ENCODE data around the gene EPHB3. TPM values are rescaled to one million over a fixed set of nuclear protein-coding genes. Genes with fewer than 3 reads are reported as not detected.

Gene EPHB3
- total and polyA plus RNA-seq, 4 donors: 3.1 to 20.5 (median 7.7) TPM

DNA sequence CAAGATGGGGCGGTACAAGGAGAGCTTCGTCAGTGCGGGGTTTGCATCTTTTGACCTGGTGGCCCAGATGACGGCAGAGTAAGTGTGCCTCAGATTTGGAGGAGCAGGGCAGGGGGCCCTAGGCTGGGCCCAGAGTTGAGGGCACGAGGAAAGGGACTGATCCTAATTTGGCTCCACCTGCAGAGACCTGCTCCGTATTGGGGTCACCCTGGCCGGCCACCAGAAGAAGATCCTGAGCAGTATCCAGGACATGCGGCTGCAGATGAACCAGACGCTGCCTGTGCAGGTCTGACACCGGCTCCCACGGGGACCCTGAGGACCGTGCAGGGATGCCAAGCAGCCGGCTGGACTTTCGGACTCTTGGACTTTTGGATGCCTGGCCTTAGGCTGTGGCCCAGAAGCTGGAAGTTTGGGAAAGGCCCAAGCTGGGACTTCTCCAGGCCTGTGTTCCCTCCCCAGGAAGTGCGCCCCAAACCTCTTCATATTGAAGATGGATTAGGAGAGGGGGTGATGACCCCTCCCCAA lies 19.8 kb downstream of the EPHB3 start:
- TF ChIP-seq, protein P1, sequence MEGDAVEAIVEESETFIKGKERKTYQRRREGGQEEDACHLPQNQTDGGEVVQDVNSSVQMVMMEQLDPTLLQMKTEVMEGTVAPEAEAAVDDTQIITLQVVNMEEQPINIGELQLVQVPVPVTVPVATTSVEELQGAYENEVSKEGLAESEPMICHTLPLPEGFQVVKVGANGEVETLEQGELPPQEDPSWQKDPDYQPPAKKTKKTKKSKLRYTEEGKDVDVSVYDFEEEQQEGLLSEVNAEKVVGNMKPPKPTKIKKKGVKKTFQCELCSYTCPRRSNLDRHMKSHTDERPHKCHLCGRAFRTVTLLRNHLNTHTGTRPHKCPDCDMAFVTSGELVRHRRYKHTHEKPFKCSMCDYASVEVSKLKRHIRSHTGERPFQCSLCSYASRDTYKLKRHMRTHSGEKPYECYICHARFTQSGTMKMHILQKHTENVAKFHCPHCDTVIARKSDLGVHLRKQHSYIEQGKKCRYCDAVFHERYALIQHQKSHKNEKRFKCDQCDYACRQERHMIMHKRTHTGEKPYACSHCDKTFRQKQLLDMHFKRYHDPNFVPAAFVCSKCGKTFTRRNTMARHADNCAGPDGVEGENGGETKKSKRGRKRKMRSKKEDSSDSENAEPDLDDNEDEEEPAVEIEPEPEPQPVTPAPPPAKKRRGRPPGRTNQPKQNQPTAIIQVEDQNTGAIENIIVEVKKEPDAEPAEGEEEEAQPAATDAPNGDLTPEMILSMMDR (IDR thresholded peaks at IDR 0.05; ENCODE audit: control extremely low read depth, extremely low read depth): no peak
- H3K4me3 ChIP-seq: no peak overlapping the region
- H3K27ac ChIP-seq (ENCODE audit: low read depth in 1 of 2, low read length in 1 of 2): no peak overlapping the region
- ATAC-seq (ENCODE audit: insufficient read depth, low FRiP score) (no peak), DNase-seq (no peak)
- H3K36me3 ChIP-seq (ENCODE audit: control insufficient read depth in 4 of 4, insufficient read depth in 4 of 4, low read length in 4 of 4): peaks cover 0 to 45% (median 23%) of the 10 kb centered on the region in 4 donors
- H3K27me3 ChIP-seq (ENCODE audit: control insufficient read depth in 3 of 3, insufficient read depth in 3 of 3, low read length in 2 of 3): no peaks in the 10 kb centered on the region
- WGBS, 2 donors: 80 to 86% methylated on average over 15 of the region's 15 CpGs
- H3K9me3 ChIP-seq (ENCODE audit: control insufficient read depth in 4 of 4, insufficient read depth in 3 of 4, low read length in 3 of 4): no peaks in the 10 kb centered on the region
- H3K4me1 ChIP-seq (ENCODE audit: control insufficient read depth in 5 of 5, insufficient read depth in 5 of 5, low read length in 5 of 5): peaks cover 0 to 33% (median 11%) of the 10 kb centered on the region in 5 donors
- no peak overlapping the region for H3K9ac ChIP-seq (ENCODE audit: insufficient read depth in 1 of 2, low read length in 2 of 2)

DNA sequence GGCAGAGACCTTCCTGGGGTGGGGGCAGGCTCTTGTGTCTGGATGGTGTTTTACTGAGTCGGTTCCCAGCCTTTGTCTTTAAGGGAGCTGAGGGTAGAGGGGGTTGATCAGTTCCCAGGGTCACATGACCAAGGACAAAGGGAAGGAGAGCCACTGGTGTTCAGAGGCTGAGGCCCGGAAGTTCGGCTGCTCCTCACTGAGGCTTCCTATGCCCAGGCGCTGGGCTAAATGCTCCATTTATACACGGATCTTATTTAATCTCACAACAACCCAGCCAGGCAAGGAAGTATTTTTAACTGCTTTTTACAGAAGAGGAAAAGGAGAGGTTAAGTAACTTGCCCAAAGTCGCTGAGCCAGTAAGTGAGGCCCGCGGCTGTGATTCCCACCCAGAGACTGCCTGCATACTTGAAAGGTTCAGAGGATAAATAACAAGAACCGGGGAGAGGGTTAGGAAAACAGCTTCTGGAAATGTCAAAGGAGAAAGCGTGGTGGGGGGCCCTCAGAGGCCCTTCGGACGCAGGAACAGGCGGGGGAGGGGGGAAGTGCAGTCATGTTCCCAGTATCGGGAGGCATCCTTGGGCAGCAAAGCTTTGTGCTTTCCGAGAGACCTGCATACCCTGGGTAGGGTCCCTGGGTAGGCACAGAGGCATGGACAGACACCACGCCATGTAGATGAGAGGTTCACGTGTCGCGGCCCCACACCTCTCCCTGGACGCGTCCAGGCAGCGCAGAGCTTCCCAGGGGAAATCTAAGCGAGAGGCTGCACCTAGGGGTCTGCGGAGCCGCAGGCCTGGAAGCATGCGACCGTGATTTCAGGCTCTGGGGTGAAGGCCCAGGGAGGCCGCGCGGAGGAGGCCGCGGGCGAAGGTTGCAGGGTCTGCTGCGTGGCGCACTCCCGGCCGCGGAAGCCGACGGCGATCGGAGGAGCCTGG lies 21.3 kb downstream of the EPHB3 start:
- peak; percentile 15 for ATAC-seq (ENCODE audit: insufficient read depth, low FRiP score)
- H3K27ac ChIP-seq (ENCODE audit: low read depth in 1 of 2, low read length in 1 of 2): peak overlapping the region; percentile 38 to 54
- DNase-seq: peak in 2 of 3 donors; percentile 70 to 73
- H3K9me3 ChIP-seq (ENCODE audit: control insufficient read depth in 4 of 4, insufficient read depth in 3 of 4, low read length in 3 of 4): no peaks in the 10 kb centered on the region
- peak overlapping the region; percentile 18 for H3K4me3 ChIP-seq
- peak overlapping the region in 1 of 2 donors; percentile 42 for H3K9ac ChIP-seq (ENCODE audit: insufficient read depth in 1 of 2, low read length in 2 of 2)
- WGBS, 2 donors: 31 to 38% methylated on average over 33 to 42 of the region's 42 CpGs
- peaks cover 0 to 30% (median 17%) of the 10 kb centered on the region in 4 donors for H3K36me3 ChIP-seq (ENCODE audit: control insufficient read depth in 4 of 4, insufficient read depth in 4 of 4, low read length in 4 of 4)
- no peaks in the 10 kb centered on the region for H3K27me3 ChIP-seq (ENCODE audit: control insufficient read depth in 3 of 3, insufficient read depth in 3 of 3, low read length in 2 of 3)
- H3K4me1 ChIP-seq (ENCODE audit: control insufficient read depth in 5 of 5, insufficient read depth in 5 of 5, low read length in 5 of 5): peaks cover 0 to 33% (median 11%) of the 10 kb centered on the region in 5 donors
- TF ChIP-seq, protein P1 (IDR thresholded peaks at IDR 0.05; ENCODE audit: control extremely low read depth, extremely low read depth): no peak

DNA sequence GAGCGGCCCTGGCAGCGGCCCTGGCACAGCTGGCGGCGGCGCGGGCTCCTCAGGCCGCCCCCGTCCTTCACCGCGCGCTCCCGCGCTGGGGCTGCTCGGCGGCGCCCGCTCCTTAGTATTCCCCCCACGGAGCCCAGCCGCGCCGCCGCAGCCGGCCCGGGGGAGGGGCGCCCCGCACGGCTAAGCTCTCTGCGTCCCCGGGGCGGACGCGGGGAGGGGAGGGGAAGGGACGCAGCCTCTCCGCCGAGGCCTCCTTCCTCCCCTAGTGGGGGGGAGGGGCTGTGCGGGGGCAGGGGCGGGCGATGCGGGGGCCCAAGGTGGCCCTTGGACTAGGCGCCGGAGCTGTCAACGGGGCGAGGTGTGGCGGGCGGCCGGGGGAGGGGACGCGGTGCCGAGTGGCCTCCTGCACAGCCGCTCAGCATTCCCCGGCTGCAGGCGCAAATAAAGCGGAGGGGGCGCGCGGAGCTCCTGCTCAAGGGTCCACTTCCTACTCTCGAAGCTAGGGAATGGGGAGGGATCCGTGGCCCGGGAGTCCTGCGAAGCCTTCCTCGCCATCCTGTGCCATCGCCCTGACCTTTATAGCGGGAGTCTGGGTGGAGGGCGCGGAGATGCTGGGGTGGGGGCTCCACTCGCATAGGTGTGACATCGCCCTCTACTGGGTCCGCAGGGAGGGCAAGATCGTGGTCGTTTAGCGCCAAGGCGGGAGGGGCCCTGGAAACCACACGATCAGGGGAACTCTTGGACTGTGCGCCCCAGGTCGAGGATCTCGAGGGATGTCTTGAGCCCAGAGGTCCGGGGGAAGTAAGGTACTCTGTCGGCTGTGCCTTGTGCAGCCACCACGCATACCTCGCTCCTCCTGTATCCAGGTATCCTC lies 22.2 kb downstream of the EPHB3 start:
- WGBS, 2 donors: 5 to 9% methylated on average over 35 to 80 of the region's 80 CpGs
- peak; percentile 62 to 84 (median 73) for DNase-seq
- peaks cover 0 to 26% (median 11%) of the 10 kb centered on the region in 4 donors for H3K36me3 ChIP-seq (ENCODE audit: control insufficient read depth in 4 of 4, insufficient read depth in 4 of 4, low read length in 4 of 4)
- TF ChIP-seq, protein P1 (IDR thresholded peaks at IDR 0.05; ENCODE audit: control extremely low read depth, extremely low read depth): no peak
- peak overlapping the region in 1 of 2 donors; percentile 38 for H3K27ac ChIP-seq (ENCODE audit: low read depth in 1 of 2, low read length in 1 of 2)
- H3K9me3 ChIP-seq (ENCODE audit: control insufficient read depth in 4 of 4, insufficient read depth in 3 of 4, low read length in 3 of 4): no peaks in the 10 kb centered on the region
- peak; percentile 25 for ATAC-seq (ENCODE audit: insufficient read depth, low FRiP score)
- H3K9ac ChIP-seq (ENCODE audit: insufficient read depth in 1 of 2, low read length in 2 of 2): no peak overlapping the region
- H3K27me3 ChIP-seq (ENCODE audit: control insufficient read depth in 3 of 3, insufficient read depth in 3 of 3, low read length in 2 of 3): no peaks in the 10 kb centered on the region
- peaks cover 0 to 33% (median 11%) of the 10 kb centered on the region in 5 donors for H3K4me1 ChIP-seq (ENCODE audit: control insufficient read depth in 5 of 5, insufficient read depth in 5 of 5, low read length in 5 of 5)
- no peak overlapping the region for H3K4me3 ChIP-seq
